Measurements from ENCODE around the gene CD80.

Gene CD80, protein sequence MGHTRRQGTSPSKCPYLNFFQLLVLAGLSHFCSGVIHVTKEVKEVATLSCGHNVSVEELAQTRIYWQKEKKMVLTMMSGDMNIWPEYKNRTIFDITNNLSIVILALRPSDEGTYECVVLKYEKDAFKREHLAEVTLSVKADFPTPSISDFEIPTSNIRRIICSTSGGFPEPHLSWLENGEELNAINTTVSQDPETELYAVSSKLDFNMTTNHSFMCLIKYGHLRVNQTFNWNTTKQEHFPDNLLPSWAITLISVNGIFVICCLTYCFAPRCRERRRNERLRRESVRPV

DNA sequence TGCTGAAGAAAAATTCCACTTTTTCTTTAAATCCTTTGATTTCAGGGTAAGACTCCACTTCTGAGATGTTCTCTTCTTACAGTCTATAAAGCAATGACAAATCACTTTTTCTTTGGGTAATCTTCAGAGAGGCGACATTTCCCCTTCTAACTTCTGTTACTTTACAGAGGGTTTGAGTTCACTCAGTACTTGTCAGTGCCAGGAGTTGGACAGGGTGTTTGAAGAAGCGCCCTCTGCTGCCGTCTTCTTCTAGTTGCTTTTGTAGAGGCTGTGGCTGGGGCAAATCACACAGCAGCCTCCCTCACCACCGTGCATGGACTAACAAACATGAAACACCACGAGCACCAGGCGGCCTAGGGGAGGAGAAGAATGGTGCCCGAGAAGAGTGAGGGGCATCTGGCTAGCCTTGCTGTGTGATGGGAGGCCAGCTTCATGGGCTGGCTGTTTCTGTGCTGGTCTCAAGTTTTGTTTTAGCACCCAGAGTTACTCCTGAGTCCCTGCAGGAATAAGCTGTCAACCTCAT, at the start of gene CD80:
Gene CD80 (minus strand): TSS at position 174 of the 523 bp plus-strand sequence. CDS start 1,886 bp downstream, outside the sequence.
- TF ChIP-seq, protein P1, sequence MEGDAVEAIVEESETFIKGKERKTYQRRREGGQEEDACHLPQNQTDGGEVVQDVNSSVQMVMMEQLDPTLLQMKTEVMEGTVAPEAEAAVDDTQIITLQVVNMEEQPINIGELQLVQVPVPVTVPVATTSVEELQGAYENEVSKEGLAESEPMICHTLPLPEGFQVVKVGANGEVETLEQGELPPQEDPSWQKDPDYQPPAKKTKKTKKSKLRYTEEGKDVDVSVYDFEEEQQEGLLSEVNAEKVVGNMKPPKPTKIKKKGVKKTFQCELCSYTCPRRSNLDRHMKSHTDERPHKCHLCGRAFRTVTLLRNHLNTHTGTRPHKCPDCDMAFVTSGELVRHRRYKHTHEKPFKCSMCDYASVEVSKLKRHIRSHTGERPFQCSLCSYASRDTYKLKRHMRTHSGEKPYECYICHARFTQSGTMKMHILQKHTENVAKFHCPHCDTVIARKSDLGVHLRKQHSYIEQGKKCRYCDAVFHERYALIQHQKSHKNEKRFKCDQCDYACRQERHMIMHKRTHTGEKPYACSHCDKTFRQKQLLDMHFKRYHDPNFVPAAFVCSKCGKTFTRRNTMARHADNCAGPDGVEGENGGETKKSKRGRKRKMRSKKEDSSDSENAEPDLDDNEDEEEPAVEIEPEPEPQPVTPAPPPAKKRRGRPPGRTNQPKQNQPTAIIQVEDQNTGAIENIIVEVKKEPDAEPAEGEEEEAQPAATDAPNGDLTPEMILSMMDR (IDR thresholded peaks at IDR 0.05; ENCODE audit: insufficient read depth, low read depth, low read length, missing control alignments), result peak; percentile 73
- peak; percentile 96 for DNase-seq (ENCODE audit: low read depth)
- H3K4me3 ChIP-seq (ENCODE audit: low read depth, low read length), result peak within 1 kb of the TSS; percentile 96

DNA sequence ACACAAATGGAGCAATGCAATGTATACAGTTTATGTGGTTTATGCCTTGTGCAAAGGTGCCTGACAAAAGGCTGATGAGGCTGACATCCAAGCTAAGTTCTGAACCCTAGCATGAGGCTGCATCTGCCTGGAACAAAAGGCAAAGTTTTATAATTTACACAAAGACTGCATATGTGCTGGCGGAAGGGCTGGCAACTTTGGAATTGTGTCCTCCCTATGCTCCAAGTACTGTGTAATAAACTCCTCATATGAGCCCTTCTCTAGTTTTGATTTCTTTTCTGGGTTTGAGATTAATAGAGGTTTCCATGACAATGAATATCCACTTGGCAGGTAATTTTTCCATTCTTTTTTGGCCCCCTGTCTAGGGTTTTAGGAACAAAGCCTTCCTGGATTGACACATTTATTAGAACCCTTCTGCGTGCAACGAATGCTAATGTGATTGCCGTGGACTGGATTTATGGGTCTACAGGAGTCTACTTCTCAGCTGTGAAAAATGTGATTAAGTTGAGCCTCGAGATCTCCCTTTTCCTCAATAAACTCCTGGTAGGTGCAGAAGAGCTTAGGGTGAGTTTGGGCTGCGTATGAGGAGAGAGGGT, 49.1 kb upstream of the CD80 start:
- TF ChIP-seq, protein P1 (IDR thresholded peaks at IDR 0.05; ENCODE audit: insufficient read depth, low read depth, low read length, missing control alignments), result no peak
- no peak overlapping the region for H3K4me3 ChIP-seq (ENCODE audit: low read depth, low read length)
- no peak for DNase-seq (ENCODE audit: low read depth)

DNA sequence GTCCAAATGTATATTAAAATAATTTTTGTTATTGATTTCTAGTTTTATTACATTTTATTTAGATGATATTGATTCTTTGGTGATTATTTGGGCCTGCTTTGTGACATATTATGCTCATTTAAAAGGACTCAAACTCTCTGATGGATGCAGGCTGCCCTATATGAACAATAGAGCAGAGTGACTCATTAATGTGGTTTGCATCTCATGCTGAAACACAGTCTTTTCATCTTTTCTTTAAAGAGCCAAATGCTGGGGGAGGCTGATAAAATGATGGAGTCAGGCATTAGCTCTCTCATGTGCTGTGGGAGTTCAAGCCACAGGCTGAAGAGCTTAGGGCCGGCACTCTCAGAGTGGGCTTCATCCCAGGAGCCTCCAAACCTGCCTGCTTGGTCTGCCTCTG, 45.5 kb upstream of the CD80 start:
- TF ChIP-seq, protein P1 (IDR thresholded peaks at IDR 0.05; ENCODE audit: insufficient read depth, low read depth, low read length, missing control alignments), result no peak
- DNase-seq (ENCODE audit: low read depth), result no peak

DNA sequence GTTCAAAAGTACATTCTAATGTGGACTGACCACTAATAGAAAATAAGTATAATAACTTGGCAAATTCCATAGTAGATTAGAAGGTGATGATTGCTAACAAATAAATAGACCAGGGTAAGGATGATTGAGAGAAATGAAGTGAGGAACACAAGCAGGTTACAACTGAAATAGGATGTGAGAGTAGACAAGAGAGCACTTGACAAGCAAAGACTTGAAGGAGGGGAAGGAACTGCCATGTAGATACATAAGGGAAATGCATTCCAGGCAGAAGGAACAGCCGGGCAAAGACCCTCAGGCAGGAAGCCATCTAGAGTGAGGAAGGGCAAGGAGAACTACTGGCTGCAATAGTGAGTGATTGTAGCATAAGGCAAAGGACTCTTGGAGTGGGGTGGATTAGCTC, 43.3 kb upstream of the CD80 start:
- TF ChIP-seq, protein P1 (IDR thresholded peaks at IDR 0.05; ENCODE audit: insufficient read depth, low read depth, low read length, missing control alignments), result no peak
- H3K4me3 ChIP-seq (ENCODE audit: low read depth, low read length), result peak overlapping the region; percentile 58
- DNase-seq (ENCODE audit: low read depth), result no peak

More for the DNA sequence above, 45.5 kb upstream of the CD80 start:
- no peak overlapping the region for H3K4me3 ChIP-seq (ENCODE audit: low read depth, low read length)

DNA sequence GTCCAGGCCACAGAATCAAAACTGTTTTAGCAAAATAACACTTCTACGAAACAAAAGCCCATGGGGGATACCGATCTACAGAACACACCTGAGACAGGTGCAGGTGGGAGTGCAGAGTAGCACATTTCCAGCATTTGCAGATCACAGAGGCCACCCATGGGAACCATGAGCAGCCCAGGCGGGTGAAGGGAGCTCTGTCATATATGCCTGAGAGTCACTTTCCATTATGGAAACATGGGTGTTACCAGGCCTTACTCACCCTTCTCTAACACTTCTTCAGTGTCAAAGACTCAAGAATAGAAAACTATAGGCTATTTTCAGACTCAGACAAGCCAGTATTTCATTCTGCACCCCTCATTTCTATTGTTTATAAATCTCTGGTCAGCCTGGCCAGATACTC, 41.7 kb upstream of the CD80 start:
- H3K4me3 ChIP-seq (ENCODE audit: low read depth, low read length), result peak overlapping the region; percentile 58
- DNase-seq (ENCODE audit: low read depth), result peak; percentile 49
- TF ChIP-seq, protein P1 (IDR thresholded peaks at IDR 0.05; ENCODE audit: insufficient read depth, low read depth, low read length, missing control alignments), result no peak

DNA sequence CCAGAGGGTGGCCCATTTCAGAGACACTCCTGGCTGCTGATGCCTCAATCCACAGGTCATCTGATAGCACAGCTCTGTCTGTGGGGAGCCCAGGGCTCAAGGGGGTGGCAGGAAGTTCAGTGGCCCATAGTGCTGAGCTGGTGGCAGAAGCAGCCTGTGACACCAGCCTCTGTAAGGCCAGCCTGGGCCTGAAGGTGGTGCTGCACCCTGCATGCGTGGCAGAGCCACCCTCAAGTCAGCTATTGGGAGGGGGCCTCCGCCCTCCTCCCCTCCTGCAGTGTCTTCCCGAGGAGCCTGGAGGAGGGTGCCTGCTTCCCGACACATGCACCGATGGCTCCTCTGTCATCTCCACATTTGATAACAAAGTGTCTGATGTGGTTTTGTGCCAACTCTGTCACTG, 41.3 kb upstream of the CD80 start:
- peak; percentile 94 for DNase-seq (ENCODE audit: low read depth)
- TF ChIP-seq, protein P1 (IDR thresholded peaks at IDR 0.05; ENCODE audit: insufficient read depth, low read depth, low read length, missing control alignments), result peak; percentile 95
- peak overlapping the region; percentile 58 for H3K4me3 ChIP-seq (ENCODE audit: low read depth, low read length)
